ENCODE measurements around the gene FGF8.
A peak's percentile ranks its signal among the peaks of the same experiment; 100 is the strongest.
"Not testable (repeated sequence)": the region's sequence is repeated elsewhere in the genome, so short reads cannot be mapped to it uniquely, and the experiment has no call there.

Gene FGF8

GRCh38 chr10:101775273-101776160 is at the start of gene FGF8:
TSS of gene FGF8 (minus strand) at chr10:101776114. CDS start at chr10:101775900, 214 bp downstream.
- DNase-seq (ENCODE audit: low spot score), result no peak

- no peak for DNase-seq (ENCODE audit: low spot score)
Observed at GRCh38 chr10:101824736-101825135, 48.8 kb upstream of the FGF8 start.

- no peak for DNase-seq (ENCODE audit: low spot score)
Observed at GRCh38 chr10:101818872-101819633, 43.1 kb upstream of the FGF8 start.

GRCh38 chr10:101818119-101818871 is 42.4 kb upstream of the FGF8 start, which contains the start of gene OGA:
TSS of gene OGA (minus strand) at chr10:101818444. CDS start at chr10:101818022, 422 bp downstream.
- DNase-seq (ENCODE audit: low spot score), result peak; percentile 100

GRCh38 chr10:101817337-101818118 is 41.6 kb upstream of the FGF8 start:
- peak; percentile 93 for DNase-seq (ENCODE audit: low spot score)

GRCh38 chr10:101816913-101817336 is 41.0 kb upstream of the FGF8 start:
- no peak for DNase-seq (ENCODE audit: low spot score)

GRCh38 chr10:101816376-101816775 is 40.5 kb upstream of the FGF8 start:
- DNase-seq (ENCODE audit: low spot score), result no peak

- peak; percentile 48 for DNase-seq (ENCODE audit: low spot score)
Observed at GRCh38 chr10:101814466-101815071, 38.7 kb upstream of the FGF8 start.

GRCh38 chr10:101812606-101813005 is 36.7 kb upstream of the FGF8 start:
- DNase-seq (ENCODE audit: low spot score), result no peak

- DNase-seq (ENCODE audit: low spot score), result no peak
Observed at GRCh38 chr10:101807158-101807557, 31.2 kb upstream of the FGF8 start.

- DNase-seq (ENCODE audit: low spot score), result no peak
Observed at GRCh38 chr10:101803511-101803910, 27.6 kb upstream of the FGF8 start.

- no peak for DNase-seq (ENCODE audit: low spot score)
Observed at GRCh38 chr10:101797403-101798059, 21.6 kb upstream of the FGF8 start.

- no peak for DNase-seq (ENCODE audit: low spot score)
Observed at GRCh38 chr10:101793526-101793925, 17.6 kb upstream of the FGF8 start.

- no peak for DNase-seq (ENCODE audit: low spot score)
Observed at GRCh38 chr10:101789686-101790085, 13.8 kb upstream of the FGF8 start.

- DNase-seq (ENCODE audit: low spot score), result not testable (repeated sequence)
Observed at GRCh38 chr10:101789231-101789630, 13.3 kb upstream of the FGF8 start.

GRCh38 chr10:101785801-101786200 is 9.9 kb upstream of the FGF8 start:
- no peak for DNase-seq (ENCODE audit: low spot score)

- no peak for DNase-seq (ENCODE audit: low spot score)
Observed at GRCh38 chr10:101784558-101784957, 8.6 kb upstream of the FGF8 start.

- DNase-seq (ENCODE audit: low spot score), result no peak
Observed at GRCh38 chr10:101783736-101784118, 7.8 kb upstream of the FGF8 start.

GRCh38 chr10:101782811-101783735 is 7.2 kb upstream of the FGF8 start, which contains the start of gene NPM3:
TSS of gene NPM3 (minus strand) at chr10:101783446. CDS start at chr10:101783390, 56 bp downstream.
- peak; percentile 82 for DNase-seq (ENCODE audit: low spot score)

Measured in kidney tubule cell (primary cell).